GM18907 (cell line): ENCODE data around the gene ST6GALNAC6.

Experiments used
- ATAC-seq: cut with Tn5 transposase; IDR thresholded peaks from one replicate; pipeline ENCODE4 v1.9.1; 2021; ENCODE audit warnings: mild to moderate bottlenecking, moderate library complexity; ENCODE audit not compliant: unreplicated experiment

Gene ST6GALNAC6

DNA sequence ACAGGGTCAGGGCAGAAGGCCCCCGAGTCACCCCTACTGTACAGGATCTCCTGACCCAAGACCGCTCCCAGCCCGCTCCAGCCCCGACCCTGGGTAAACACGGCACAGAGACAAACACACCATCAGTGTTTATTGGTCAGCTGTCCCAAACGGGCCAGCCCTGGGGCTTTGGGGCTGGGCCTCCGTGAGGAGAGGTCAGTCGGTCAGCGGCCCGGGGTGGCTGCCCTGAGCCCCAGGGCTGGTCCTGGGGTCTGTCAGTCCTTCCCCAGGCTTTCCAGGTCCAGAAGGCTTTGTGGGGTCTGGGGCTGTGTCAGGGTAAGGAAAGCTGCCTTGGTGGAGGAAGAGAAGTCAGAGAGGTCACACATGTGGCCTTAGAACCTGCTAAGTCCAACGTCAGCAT lies 35.6 kb upstream of the ST6GALNAC6 start:
- ATAC-seq = no peak

DNA sequence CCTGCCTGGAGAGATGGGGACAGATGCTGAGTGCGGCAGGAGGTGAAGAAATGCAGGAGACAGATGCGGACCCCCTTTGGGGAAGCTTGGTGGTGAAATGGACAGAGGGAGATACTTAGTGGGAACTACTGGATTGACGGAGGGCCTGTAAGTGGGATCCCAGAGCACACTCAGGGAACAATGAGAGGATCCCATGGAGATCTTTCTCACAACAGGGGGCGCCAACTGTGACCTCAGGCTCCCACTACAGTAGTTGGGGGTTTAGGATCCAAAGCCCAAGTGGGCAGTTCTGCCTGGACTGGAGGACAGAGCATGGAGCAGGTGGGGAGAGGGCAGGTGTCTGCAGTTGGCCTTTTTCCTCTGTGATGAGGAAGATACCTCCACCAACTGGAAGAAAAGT lies 34.8 kb upstream of the ST6GALNAC6 start:
- no peak for ATAC-seq

DNA sequence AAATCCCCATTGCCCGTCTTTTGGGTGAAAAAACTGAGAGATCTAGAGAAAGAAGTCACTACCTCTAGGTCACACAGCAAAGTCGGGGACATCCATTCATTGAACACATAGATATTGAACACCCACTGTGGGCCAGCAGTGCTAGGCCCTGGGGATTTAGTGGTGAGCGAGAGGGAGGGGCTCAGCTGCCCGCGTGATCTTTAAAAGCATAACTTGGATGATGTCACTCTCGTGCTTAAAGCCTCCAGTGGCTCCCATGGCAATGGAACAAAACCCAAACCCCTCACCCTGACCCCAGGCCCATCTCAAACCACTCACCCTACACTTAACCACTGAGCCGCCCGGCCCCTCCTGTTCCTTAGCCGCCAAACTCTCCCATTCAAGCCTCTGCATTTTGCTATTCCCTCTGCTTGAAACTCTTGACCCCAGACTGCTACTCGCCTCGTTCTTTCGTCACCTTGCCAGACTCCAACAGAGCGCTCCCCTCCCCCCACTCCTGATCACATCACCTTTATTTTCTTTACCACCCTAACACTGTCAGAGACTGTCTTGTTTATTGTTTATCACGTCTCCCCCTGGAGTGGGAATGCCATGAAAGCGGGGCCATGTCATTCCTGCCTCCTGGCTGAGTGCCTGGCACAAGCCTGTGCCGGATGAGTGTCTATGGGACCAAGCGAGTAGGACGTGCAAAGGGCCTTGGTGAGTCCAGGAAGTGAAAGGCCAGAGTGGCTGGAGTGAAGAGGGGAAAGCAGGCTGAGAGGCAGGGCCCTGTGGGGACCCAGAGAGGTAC lies 31.9 kb upstream of the ST6GALNAC6 start:
- peak; percentile 31 for ATAC-seq

DNA sequence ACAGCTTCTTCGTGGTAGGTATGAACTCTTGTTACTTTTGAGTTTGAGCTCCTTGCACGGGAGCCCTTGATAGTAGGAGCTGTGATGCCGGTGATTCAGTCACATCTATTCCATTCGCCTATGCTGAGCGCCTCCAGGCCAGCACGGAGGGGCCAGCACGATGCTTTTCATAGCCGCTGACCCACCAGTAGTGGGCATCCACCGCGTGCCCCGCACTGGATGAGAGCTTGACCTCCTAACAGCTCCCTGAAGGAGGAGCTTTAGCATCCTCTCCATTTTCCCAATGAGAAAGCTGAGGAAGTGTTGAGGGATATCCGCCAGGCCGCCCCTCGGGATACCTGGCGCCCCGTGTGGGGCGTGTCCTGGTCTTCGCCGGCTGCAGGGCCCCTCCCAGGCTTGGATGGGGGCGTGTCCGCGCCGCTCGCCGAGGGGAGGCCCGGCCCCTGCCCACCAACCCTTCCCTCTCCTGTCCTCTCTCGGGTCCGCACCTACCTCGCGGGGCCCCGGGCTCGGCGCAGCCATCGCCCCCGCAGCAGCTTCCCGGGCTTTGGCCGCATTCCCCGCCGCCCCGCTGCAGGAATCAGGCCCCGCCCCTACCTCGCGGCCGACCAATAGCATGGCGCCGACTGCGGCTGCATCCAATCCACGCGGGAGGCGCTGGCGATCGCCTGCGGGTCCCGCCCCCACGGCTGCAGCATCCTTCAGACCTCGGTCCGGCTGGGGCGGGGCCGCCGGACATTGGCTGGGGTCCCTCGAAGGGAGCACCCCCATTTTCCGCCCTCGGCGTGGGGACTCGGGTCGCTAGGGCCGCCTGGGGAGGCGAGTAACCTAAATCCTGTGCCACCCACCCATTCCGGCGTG lies 31.1 kb upstream of the ST6GALNAC6 start, which contains the start of gene PIP5KL1:
TSS of gene PIP5KL1 (minus strand) at position 547 of the 861 bp plus-strand sequence. CDS start at position 522, 25 bp downstream.
- peak; percentile 79 for ATAC-seq

DNA sequence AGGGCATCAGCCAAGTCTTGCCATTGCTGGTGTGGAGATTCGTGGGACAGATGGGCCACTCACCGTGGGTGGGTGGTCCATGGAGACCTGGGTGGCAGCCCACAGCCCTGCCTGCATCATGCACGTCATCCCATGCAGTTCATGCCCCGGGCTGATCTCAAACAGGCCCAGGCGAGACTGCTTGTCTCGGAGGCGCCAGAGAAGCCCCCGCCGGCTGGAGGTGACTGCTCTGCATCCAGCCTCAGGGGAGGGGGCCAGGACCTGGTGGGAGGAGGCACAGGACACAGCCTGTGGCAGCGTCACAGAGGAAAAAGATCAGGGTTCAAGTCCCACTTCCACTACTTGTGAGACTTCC lies 30.2 kb upstream of the ST6GALNAC6 start:
- ATAC-seq = no peak

DNA sequence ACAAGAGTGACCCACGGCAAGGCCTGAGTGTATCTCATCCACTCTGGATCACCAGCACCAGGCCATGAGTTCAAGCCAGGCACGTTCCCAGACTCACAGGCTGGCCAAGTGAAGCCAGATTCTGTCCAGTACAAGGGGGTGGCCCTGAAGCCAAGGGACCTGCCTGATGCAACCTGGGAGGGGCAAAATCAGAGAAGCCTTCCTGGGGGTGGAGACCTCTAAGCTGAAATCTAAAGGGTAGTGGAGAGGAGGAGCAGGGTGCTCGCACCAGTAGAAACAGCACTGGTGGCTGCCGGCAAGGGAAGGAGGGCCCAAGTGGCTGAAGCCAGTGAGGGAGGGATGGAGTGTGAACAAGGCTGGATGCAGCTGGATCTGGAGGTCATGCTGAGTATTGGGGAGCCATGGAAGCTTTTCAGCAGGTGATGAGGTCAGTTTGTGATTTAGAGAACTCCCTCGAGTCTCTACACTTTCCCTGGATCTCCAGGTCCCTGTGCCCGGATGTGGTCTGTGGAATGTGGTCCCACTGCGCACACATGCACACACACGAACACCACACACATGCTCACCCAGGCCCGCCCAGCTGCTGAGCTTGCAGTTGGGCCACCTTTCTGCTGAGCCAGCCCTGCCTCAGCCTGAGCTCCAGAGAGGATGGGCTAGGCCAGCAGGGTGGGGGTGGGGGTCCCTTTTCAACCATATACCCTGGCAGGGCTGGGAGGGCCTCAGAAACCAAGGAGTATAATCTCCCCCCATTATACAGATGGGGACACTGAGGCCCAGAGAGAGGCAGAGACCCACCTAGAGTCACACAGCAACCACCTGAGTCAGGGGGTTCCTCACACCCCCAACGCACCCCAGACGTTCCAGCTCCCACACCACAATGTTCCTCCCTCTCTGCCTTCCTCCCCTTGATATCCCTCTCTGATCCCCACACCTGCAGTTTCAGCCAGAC lies 29.5 kb upstream of the ST6GALNAC6 start:
- no peak for ATAC-seq

DNA sequence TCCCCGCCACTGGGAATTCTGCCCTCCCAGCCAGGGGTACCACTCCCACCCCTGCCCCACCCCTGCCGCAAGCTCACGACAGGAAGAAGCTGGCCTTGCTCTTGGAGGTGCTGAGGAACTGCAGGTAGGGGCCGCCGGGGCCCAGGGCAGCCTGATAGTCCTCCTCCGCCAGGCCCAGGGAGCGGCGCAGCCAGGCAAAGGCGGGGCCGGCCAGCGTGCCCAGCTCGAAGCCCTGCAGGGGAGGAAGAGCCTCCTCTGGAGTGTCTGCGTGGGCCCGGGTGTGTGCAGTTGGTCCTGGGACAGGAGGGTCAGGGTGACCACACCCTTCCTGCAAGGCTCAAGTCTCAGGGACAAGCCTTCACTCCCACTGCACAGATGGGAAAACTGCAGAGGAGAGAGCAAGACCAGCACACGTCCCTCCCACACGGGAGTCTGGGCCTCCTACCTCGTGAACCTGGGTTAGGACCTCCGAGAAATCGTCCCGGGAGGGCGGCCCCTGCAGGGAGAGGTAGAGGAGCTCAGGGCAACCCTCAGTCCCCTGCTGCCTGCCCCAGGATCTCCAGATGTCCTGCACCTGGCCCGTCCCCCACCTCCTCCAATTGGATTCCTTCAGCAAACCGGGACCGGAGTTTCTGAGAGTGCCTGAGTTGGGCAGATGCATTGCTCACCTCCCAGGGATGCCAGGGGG lies 28.7 kb upstream of the ST6GALNAC6 start:
- no peak for ATAC-seq

DNA sequence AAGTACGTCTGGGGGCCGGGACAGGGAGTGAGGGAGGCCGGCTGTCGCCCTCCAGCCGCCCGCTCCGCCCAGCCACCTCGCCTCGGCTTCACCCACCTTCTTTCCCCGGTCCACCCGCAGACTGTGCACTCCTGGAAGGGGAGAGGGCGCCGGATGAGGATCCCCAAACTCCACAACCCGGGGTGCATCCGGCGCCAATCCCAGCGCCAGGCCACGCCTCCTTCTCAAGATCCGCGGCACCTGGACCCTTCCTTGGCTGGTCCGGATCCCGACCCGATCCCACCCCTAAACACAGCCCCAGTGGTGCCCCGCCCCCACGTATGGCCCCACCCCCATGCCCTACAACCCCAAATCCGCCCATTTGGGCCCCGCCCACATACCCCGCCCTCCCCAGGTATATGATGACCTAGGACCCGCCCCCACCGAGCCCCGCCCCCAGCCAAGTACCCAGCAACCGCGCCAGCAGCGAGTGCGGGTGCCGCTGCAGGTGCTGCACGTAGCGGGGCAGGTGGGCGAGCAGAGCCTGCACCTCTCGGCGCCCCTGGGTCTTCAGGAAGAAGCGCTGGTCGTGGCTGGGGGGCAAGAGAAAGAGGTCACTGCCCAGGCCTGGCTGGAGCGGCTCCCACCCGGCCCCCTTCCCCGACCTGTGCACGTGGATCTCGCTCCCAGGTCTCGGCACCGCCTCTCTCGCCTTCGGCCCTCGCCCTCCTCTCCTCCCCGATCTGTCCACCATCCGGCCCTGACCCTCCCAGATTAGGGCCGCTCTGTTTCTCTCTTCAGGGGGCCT lies 28.0 kb upstream of the ST6GALNAC6 start:
- ATAC-seq = no peak

DNA sequence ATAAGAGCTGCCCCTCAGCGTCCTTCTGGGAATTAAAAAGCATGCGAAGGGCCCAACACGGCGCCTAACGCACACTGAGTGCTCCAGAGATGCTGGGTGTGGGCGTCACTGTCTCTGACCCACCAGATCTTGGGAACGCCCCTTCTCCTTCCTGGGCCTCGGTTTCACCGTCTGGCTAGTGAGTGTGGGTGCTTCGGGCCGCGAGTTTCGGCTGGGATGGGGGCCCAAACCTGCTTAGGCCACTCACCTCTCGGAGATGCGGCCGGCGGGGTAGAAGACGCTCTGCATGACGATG lies 27.4 kb upstream of the ST6GALNAC6 start:
- no peak for ATAC-seq

DNA sequence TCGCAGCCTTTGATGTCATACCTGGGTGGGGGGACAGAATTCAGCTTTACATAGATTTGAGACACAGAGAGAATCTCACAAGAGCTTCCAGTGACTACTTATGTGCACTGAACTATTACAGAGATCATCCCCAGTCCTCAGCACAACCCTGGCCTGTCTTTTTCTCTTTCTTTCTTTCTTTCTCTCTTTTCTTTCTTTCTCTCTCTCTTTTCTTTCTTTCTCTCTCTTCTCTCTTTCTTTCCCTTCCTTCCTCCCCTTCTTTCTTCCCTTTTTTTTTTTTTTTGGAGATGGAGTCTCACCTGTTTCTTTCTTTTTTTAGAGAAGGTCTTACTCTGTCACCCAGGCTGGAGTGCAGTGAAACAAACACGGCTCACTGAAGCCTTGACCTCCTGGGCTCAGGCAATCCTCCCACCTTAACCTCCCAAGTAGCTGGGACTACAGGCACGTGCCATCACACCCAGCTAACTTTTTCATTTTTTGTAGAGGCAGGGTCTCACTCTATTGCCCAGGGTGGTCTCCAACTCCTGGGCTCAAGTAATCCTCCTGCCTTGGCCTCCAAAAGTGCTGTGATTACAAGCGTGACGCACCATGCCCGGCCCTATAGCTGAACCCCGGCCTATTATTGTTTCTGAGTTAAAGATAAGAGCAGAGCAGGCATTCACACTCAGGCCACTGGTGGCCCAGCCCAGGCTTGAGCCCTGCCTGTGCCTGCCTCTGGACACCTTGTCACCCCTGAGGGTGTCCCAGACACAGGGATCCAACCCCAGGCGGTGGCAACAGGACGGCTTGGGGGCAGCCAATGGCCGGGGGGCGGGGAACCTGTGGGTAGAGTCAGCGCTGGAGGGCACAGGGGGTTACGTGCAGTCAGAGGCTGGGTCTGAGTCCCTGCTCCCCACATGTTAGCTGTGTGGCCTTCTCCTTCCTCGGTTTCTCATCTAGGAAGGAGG lies 26.8 kb upstream of the ST6GALNAC6 start:
- ATAC-seq = no peak

DNA sequence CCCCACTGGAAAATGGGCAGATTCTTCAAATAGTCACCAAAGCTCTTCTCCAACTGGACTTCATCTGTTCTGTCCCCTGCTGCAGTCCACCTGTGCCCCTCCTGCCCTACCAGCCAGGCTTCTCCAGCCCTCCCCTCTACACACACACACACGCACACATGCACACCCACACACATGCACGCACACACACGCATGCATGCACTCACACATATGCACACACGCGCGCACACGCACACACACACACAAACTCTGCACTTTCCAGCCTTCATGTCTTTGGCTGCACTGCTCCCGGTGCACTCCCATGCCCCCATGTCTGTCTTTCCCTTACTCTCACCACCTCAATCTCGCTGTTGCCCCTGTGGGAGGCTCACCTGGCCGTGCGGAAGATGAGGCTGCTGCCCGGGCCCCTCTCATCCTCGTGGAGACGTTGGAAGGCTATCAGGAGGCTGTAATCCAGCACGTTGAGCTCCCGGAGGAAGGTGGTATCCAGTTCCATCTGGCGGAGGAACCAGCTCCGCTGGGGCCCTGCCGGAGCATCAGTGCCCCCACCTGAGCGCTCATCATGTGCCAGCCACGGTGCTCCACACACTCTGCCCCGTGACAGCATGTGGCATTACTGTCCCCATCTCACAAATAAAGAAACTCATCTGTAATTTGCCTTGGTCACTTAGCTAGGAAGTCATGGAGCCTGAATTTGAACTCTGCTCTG lies 25.5 kb upstream of the ST6GALNAC6 start:
- no peak for ATAC-seq

DNA sequence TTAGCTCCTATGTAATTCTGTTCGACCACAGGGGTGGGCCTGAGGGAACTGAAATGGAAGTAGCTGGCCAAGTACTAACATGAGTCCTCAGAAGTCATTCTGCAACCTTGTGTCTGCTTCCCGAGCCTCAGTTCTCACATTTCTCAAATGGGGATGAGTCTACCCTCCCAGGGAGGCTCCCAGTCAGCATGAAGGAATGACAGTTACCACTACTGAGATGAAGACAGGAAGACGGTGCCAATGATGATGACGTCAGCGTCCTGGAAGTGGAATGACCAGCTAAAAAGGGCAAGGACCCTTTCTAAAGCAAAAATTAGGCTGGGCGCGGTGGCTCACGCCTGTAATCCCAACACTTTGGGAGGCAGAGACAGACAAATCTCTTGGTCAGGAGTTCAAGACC lies 24.4 kb upstream of the ST6GALNAC6 start:
- no peak for ATAC-seq

DNA sequence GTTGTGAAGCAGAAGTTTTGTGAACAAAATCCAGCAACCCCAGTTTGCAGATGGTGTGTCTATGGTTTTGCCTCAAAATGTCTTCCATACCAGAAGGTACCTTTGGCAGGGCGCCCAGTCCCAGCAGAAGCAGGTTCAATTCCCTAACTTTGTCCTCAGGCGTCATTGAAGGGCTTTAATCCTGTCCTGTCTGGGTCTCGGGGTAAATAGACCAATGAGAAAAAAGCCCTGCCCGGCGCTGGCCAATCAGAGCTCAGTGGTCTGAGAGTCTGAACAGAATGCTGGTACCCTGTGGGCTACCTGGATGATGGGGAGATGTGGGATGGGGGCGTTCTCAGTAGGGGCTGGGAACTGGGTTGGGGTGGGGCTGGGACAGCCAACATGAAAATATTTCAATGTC lies 23.6 kb upstream of the ST6GALNAC6 start:
- ATAC-seq = no peak

DNA sequence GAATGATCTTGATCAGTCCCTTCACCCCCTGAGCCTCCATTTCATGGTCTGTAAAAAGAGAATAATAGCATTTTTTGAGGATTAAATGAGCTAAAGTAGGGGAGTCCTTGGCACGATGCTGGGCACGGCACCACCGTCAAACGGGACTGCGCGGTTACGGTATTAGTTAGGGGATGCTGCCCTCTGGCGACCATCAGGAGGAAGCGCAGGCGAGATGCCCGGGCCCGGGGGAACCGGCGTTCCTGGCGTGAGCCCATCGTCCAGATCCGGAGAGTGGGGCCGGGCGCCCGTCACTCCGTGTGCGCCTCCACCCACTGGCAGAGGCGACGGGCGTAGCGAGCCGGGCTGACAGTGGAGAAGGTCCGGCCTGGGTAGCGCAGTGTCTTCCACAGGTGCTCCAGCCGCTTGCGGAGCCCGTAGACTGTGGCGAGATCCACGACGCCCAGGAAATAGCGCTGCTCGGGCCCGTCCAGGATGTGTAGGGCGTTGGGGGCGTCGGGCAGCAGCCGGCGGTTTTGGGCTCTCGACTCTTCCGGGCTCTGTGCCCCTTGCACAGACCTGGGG lies 22.2 kb upstream of the ST6GALNAC6 start:
- ATAC-seq = no peak

DNA sequence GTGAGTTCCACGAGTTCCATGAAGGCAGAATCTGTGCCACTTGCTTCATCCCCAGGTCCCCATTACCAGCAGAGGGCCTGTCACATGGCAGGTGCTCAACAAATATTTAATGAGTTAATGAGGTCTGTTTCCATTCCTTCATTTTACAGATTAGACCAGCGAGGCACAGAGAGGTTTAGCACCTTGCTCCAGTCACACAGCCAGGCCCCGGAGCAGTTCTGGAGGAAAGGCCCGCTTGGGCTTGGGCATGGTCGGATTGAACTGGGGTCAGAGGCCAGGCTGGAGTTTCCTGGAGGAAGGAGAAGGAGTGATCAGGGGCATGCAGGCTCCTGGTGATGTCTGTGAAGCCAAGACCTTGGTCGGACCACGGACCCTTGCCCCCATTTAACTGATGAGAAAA lies 21.4 kb upstream of the ST6GALNAC6 start:
- ATAC-seq = no peak

DNA sequence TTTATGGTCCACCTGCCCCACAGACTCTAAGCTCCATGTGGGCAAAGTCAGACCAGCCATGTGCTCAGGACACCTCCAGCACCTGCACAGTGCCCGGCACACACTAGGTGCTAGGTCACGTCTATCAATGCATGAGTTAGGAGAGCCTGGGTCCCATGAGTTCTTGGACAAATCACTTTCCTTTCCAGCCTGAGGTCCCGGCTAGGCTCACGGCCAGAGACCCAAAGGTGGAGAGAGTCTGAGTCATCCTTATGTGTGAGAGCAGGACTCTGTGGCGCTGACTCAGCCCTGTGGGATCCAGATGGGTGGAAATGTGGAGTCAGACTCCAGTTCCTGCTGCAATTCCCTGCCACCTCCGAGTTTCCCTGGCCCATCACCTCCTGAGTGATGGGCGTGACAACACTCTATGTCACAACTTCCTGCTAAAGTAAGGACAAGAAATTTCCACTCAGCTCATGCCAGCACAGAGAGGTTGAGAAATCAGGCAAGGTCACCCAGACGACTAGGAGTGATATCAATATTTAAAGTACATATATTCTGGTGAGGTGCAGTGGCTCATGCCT lies 19.9 kb upstream of the ST6GALNAC6 start:
- no peak for ATAC-seq
